ENCODE data around the gene CTBP1. TPM values are rescaled to one million over a fixed set of nuclear protein-coding genes. Genes with fewer than 3 reads are reported as not detected.

Gene CTBP1
- polyA plus RNA-seq, 3 donors from 2014 or later, result 72.1 to 110 (median 77.7) TPM

DNA sequence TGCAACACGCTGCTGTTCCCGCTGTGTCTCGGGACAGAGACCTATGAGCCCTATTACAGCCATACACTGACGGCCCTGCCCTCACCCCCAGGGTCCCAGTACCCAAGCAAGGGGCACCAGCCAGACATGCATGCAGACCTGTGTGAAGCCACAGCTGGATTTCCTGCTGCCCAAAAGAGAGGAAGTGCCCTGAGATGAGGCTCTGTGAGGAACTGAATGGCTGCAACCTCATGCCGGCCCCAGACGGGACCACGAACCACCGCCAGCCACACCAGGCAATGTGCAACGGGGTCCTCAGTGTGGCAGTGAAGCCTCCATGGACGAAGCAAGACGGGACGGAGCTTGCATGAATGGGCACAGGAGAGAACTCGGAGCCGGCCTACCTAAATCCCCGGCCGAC is 21.1 kb downstream of the CTBP1 start:
- H3K9me3 Mint-ChIP-seq, result no peaks in the 10 kb centered on the region
- peak overlapping the region in 2 of 5 donors; percentile 54 to 62 for H3K4me3 Mint-ChIP-seq
- H3K4me1 Mint-ChIP-seq, result peaks cover 38 to 53% of the 10 kb centered on the region in 2 donors
- peaks cover 2 to 13% (median 11%) of the 10 kb centered on the region in 3 donors for H3K27me3 Mint-ChIP-seq (ENCODE audit: low read depth in 3 of 3)
- peaks cover 23 to 31% (median 24%) of the 10 kb centered on the region in 3 donors for H3K36me3 Mint-ChIP-seq
- DNase-seq, result no peak
- H3K27ac Mint-ChIP-seq, result peak overlapping the region; percentile 59 to 78 (median 68)

- Mint-ChIP-seq H3K36me3 (peaks cover 20 to 34% (median 23%) of the 10 kb centered on the region in 3 donors), H3K9me3 (no peaks in the 10 kb centered on the region), H3K27ac (peak overlapping the region in 2 of 6 donors; percentile 34 to 73), H3K4me1 (peaks cover 44 to 47% of the 10 kb centered on the region in 2 donors), H3K4me3 (no peak overlapping the region), H3K27me3 (ENCODE audit: low read depth in 3 of 3) (peaks cover 2 to 11% (median 10%) of the 10 kb centered on the region in 3 donors)
- no peak for DNase-seq
These were observed 22.3 kb downstream of the CTBP1 start for GRCh38 chr4:1226598-1226997.

DNA sequence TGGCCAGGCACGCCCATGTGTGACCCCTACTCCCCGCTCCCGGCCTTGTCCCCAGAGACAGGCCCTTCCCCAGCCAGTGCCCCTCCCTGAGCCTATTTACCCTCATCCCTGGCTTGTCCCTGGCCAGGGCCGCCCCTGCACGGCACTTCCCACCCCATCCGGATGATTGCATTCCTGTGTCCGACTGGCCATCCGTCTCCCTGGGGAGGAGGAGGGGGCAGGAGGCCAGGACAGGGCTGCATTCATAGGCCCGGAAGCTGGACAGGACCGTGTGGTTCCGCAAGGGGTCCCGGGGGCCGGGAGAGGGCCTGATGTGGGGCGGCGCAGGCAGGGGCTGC is 22.8 kb downstream of the CTBP1 start:
- H3K9me3 Mint-ChIP-seq, result no peaks in the 10 kb centered on the region
- H3K27me3 Mint-ChIP-seq (ENCODE audit: low read depth in 3 of 3), result peaks cover 2 to 15% (median 12%) of the 10 kb centered on the region in 3 donors
- no peak overlapping the region for H3K27ac Mint-ChIP-seq
- no peak overlapping the region for H3K4me3 Mint-ChIP-seq
- peaks cover 47 to 49% of the 10 kb centered on the region in 2 donors for H3K4me1 Mint-ChIP-seq
- H3K36me3 Mint-ChIP-seq, result peaks cover 23 to 39% (median 26%) of the 10 kb centered on the region in 3 donors
- DNase-seq, result no peak

DNA sequence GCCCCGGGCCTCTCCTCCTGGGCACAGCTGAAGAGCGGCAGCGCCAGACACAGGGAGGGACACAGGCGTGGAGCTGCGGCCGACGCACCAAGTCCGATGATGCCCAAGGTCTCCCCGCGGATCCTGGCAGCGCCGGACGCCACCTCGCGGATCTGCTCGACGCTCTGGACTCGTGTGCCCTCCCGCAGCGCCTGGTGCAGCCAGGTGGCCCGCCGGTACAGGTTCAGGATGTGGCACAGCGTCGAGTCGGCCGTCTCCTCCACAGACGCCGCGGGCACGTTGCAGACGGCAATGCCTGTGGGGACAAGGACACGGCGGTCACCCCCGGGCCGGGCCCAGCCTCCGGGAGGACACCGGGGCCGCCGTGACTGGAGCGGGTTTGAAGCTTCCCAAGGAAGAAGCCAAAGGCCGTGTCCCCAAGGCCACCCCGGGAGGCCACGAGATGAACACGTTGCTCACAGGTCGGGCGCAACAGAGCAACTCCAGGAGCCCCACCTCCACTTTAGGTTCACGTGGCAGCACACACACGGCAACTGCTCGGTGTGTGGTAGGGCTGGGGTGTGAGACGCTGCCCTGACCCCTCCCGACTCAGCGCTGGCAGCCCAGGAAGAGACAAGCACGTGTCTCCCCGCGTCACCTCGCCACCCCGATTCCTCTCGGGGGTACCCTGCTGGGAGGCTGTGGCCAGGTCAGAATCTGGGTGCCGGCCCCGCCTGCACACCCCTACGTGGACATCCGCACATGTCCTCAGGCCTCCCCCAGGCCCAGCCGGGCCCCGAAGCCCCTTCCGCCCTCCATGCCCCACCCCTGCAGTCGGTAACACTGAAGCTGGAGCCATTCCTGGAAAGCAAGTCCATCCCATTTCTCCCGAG is 23.4 kb downstream of the CTBP1 start:
- H3K4me1 Mint-ChIP-seq, result peaks cover 51 to 52% of the 10 kb centered on the region in 2 donors
- no peaks in the 10 kb centered on the region for H3K9me3 Mint-ChIP-seq
- H3K27me3 Mint-ChIP-seq (ENCODE audit: low read depth in 3 of 3), result peaks cover 2 to 18% (median 13%) of the 10 kb centered on the region in 3 donors
- peak overlapping the region in 1 of 6 donors; percentile 28 for H3K27ac Mint-ChIP-seq
- no peak for DNase-seq
- H3K36me3 Mint-ChIP-seq, result peaks cover 27 to 41% (median 29%) of the 10 kb centered on the region in 3 donors
- no peak overlapping the region for H3K4me3 Mint-ChIP-seq

GRCh38 chr4:1223841-1224809 is 24.8 kb downstream of the CTBP1 start:
- DNase-seq, result no peak
- H3K36me3 Mint-ChIP-seq, result peaks cover 32 to 51% (median 38%) of the 10 kb centered on the region in 3 donors
- peaks cover 2 to 21% (median 13%) of the 10 kb centered on the region in 3 donors for H3K27me3 Mint-ChIP-seq (ENCODE audit: low read depth in 3 of 3)
- no peaks in the 10 kb centered on the region for H3K9me3 Mint-ChIP-seq
- peak overlapping the region; percentile 55 to 91 (median 82) for H3K27ac Mint-ChIP-seq
- H3K4me3 Mint-ChIP-seq, result peak overlapping the region in 3 of 5 donors; percentile 14 to 57 (median 27)
- H3K4me1 Mint-ChIP-seq, result peaks cover 63 to 65% of the 10 kb centered on the region in 2 donors

DNA sequence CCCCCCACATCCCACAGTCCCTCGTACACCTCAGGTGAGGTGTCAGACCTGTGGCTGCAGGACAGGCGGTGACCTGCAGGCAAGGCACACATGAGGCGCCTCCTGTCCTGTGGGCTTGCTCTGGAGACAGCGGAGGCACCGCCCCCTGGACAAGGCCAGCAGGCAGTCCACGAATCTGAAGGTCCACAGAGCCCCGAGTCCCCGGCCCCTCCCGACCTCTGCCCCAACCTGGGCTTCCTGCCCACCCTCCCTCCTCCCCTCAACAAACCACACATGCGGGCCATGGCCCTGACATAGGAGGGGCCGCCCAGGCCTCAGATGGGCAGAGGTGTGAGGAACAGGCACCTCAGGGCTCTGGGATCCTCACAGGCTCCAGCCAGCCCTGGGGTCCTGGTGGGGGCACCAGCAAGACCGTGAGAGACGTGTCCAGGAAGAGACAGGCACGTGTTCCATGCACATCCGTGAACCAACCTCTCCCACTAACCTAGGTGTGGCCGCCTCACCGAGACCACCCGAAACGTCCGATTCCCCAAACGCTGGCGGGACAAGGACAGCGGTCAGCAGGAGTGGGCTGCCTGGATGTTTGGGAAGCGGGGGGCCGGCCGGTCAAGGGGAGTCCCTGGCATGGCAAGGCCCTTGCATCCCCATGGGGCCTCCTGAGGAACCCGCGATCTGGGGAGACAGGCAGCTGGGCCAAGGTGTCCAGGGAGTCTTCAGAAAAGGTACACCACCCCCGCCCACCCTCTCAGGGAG is 25.8 kb downstream of the CTBP1 start:
- Mint-ChIP-seq H3K9me3 (no peaks in the 10 kb centered on the region), H3K27ac (peak overlapping the region in 4 of 6 donors; percentile 70 to 82 (median 80)), H3K36me3 (peaks cover 36 to 59% (median 44%) of the 10 kb centered on the region in 3 donors), H3K27me3 (ENCODE audit: low read depth in 3 of 3) (peaks cover 3 to 26% (median 16%) of the 10 kb centered on the region in 3 donors), H3K4me1 (peaks cover 70 to 75% of the 10 kb centered on the region in 2 donors), H3K4me3 (peak overlapping the region in 1 of 5 donors; percentile 21)
- peak in 1 of 3 donors; percentile 50 for DNase-seq

DNA sequence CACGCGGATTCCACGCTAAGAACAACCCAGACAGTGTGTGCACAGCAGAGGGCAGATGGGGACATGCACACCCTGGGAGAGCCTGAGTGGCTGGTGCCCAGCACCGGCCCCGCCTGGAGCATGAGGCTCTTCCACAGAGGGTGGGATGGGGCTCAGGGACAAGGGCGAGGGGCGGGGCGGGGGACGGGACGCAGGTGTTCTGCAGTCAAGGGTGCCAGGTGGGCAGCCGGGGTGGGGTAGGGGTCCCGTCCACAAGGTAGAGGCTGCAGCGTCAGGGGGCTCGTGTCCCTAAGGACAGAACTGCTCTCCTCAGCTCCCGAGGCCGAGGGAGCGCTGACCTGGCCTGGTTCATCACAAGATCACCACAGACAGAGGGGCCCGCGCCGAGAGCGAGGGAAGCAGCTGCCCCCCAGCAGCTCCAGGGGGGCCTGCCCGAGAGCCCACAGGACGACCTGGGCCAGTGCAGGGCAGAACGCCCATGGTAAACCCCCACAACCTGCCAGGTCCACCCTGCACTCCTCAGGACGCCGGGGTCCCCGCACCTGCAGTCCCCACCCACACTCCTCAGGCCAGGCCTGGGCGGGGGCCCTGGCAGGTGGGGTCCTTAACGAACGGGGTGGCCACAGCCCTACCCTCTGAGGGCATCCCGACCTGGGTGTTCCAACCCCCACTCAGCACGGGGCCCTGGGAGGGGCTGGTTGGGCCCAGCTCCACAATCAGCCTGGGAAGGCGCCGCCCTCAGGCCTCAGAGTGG is 26.7 kb downstream of the CTBP1 start:
- H3K9me3 Mint-ChIP-seq, result no peaks in the 10 kb centered on the region
- peak overlapping the region in 1 of 5 donors; percentile 2 for H3K4me3 Mint-ChIP-seq
- peak overlapping the region; percentile 46 to 98 (median 68) for H3K27ac Mint-ChIP-seq
- peaks cover 3 to 24% (median 16%) of the 10 kb centered on the region in 3 donors for H3K27me3 Mint-ChIP-seq (ENCODE audit: low read depth in 3 of 3)
- peaks cover 71 to 75% of the 10 kb centered on the region in 2 donors for H3K4me1 Mint-ChIP-seq
- no peak for DNase-seq
- H3K36me3 Mint-ChIP-seq, result peaks cover 33 to 56% (median 42%) of the 10 kb centered on the region in 3 donors

DNA sequence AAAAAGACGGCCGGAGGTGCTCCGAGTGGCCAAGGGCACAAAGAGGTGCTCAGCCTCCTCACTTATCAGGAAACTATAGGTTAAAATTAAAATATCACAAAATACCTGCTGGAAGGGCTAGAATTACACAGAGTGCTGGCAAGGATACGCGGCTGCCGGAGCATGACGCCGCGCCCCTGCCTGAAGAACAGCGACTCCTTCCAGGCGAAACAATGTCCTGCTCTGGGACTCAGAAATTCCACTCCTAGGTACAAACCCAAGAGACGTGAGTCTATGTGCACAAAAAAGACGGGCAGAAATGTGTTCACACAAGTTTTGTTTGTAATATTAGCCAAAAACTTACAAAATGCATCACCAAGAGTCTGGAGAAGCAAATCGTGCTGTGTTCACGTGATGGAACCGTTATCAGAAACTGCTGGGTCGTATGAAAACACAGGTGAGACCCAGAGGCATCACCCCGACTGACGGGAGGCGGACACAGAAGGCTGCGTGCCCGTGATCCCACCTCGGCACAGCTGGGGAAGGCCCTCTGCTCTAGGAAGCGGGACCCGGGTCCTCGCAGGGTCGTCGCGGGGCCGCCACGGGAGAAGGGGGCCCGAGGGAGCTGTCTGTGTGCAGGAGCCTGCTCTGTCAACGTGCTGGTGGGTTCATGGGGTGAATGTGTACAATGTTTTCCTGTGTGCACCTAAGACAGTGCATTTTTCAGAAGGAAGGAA is 27.6 kb downstream of the CTBP1 start:
- Mint-ChIP-seq H3K9me3 (no peaks in the 10 kb centered on the region), H3K36me3 (peaks cover 34 to 56% (median 38%) of the 10 kb centered on the region in 3 donors), H3K4me1 (peaks cover 73 to 77% of the 10 kb centered on the region in 2 donors), H3K4me3 (peak overlapping the region in 2 of 5 donors; percentile 2 to 10), H3K27ac (peak overlapping the region; percentile 46 to 98 (median 69)), H3K27me3 (ENCODE audit: low read depth in 3 of 3) (peaks cover 3 to 25% (median 16%) of the 10 kb centered on the region in 3 donors)
- DNase-seq, result no peak

DNA sequence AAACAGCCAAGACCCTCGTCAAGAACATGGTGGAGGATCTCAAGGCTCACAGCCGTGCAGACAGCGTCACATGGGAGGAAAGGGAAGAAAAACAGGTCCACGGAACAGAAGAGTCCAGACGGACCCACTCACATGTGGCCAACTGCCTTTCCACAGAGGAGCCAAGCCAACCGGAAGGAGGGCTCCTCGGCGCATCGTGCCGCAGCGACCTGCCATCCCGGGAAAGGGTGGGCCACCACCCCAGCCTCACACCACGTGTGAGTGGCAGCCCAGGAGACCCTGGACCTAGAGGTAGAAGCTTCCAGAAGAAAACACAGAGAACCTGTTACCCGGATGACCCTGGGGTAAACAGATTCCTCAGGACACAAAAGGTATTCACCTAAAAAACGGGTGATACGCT is 28.4 kb downstream of the CTBP1 start:
- peak overlapping the region; percentile 14 to 98 (median 76) for H3K27ac Mint-ChIP-seq
- peaks cover 34 to 56% (median 38%) of the 10 kb centered on the region in 3 donors for H3K36me3 Mint-ChIP-seq
- peaks cover 80 to 84% of the 10 kb centered on the region in 2 donors for H3K4me1 Mint-ChIP-seq
- H3K4me3 Mint-ChIP-seq, result peak overlapping the region in 2 of 5 donors; percentile 13 to 38
- peaks cover 3 to 22% (median 16%) of the 10 kb centered on the region in 3 donors for H3K27me3 Mint-ChIP-seq (ENCODE audit: low read depth in 3 of 3)
- DNase-seq, result no peak
- H3K9me3 Mint-ChIP-seq, result no peaks in the 10 kb centered on the region

DNA sequence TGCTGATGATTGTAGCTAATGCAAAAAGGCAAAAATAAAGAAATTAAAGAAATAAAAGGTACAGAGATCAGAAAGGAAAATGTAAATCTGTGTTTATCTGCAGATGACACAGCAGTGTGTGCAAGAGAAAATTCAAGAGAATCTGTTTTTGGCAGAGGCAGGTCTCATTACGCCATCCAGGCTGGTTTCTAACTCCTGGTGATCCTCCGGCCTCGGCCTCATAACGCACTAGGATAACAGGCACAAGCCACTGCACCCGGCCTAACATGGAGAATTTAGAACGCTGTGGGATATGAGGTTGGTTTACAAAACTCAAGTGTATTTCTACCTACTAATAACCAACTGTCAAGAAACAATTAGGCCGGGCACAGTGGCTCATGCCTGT is 29.4 kb downstream of the CTBP1 start:
- H3K9me3 Mint-ChIP-seq, result no peaks in the 10 kb centered on the region
- H3K27ac Mint-ChIP-seq, result peak overlapping the region; percentile 90 to 98 (median 94)
- peak overlapping the region; percentile 71 to 88 (median 78) for H3K4me3 Mint-ChIP-seq
- no peak for DNase-seq
- peaks cover 2 to 22% (median 13%) of the 10 kb centered on the region in 3 donors for H3K27me3 Mint-ChIP-seq (ENCODE audit: low read depth in 3 of 3)
- peaks cover 83 to 88% of the 10 kb centered on the region in 2 donors for H3K4me1 Mint-ChIP-seq
- H3K36me3 Mint-ChIP-seq, result peaks cover 30 to 52% (median 36%) of the 10 kb centered on the region in 3 donors

GRCh38 chr4:1218634-1219565 is 30.0 kb downstream of the CTBP1 start:
- Mint-ChIP-seq H3K27me3 (ENCODE audit: low read depth in 3 of 3) (peaks cover 2 to 19% (median 11%) of the 10 kb centered on the region in 3 donors), H3K9me3 (no peaks in the 10 kb centered on the region), H3K36me3 (peaks cover 24 to 45% (median 30%) of the 10 kb centered on the region in 3 donors), H3K27ac (peak overlapping the region; percentile 90 to 98 (median 94)), H3K4me3 (peak overlapping the region; percentile 74 to 88 (median 78)), H3K4me1 (peaks cover 77 to 81% of the 10 kb centered on the region in 2 donors)
- peak in 2 of 3 donors; percentile 44 to 49 for DNase-seq

Measured in immature natural killer cell (primary cell).